GM12891 (cell line): ENCODE measurements around the gene MYO15A.

Source experiments
- PAX5 ChIP-seq: IDR thresholded peaks from 2 replicates; pipeline ENCODE4 v1.6.1; 2011; ENCODE audit warnings: low read length, moderate library complexity, mild to moderate bottlenecking; ENCODE audit not compliant: insufficient read depth, severe bottlenecking
- POLR2A ChIP-seq: IDR thresholded peaks from 2 replicates; pipeline ENCODE4 v1.6.1; 2011; ENCODE audit warnings: low read depth, low read length, control low read depth
- POLR2AphosphoS5 ChIP-seq: IDR thresholded peaks from 2 replicates; pipeline ENCODE4 v1.6.1; 2011; ENCODE audit warnings: low read depth, low read length, control low read depth
- POU2F2 ChIP-seq: IDR thresholded peaks from 2 replicates; pipeline ENCODE4 v1.6.1; 2011; ENCODE audit warnings: low read depth, mild to moderate bottlenecking, control low read depth, low read length, moderate library complexity
- SPI1 ChIP-seq: IDR thresholded peaks from 2 replicates; pipeline ENCODE4 v1.6.1; 2011; ENCODE audit warnings: low read depth, low read length, control low read depth
- TAF1 ChIP-seq: IDR thresholded peaks from 2 replicates; pipeline ENCODE4 v1.6.1; 2011; ENCODE audit warnings: low read depth, low read length, control low read depth

GRCh38 chr17:18139092-18139491 lies 30.5 kb downstream of the MYO15A start:
- TF ChIP-seq POLR2A (no peak), TAF1 (no peak), POLR2AphosphoS5 (no peak), SPI1 (no peak), POU2F2 (no peak), PAX5 (no peak)
